Muscle of leg (tissue), 16 donors: ENCODE measurements around the gene BCS1L. TPM values are rescaled to one million over a fixed set of nuclear protein-coding genes. Genes with fewer than 3 reads are reported as not detected.

Source experiments
- DNase-seq: peaks from one replicate; pipeline ENCODE4 v3.0.0; 2013
- H3K27ac ChIP-seq: one replicate; pipeline ENCODE4 v1.5.1; 2013; ENCODE audit warnings: mild to moderate bottlenecking, low read length, control low read depth
- H3K27me3 ChIP-seq: one replicate; pipeline ENCODE4 v1.6.1; 2013; ENCODE audit warnings: low read length; ENCODE audit not compliant: control insufficient read depth, insufficient read depth
- H3K36me3 ChIP-seq: one replicate; pipeline ENCODE4 v1.6.1; 2013; ENCODE audit warnings: low read length; ENCODE audit not compliant: control insufficient read depth, insufficient read depth
- H3K4me1 ChIP-seq: one replicate; pipeline ENCODE4 v1.6.1; 2013; ENCODE audit warnings: low read length; ENCODE audit not compliant: control insufficient read depth, insufficient read depth
- H3K4me3 ChIP-seq: one replicate; pipeline ENCODE4 v1.5.1; 2013; ENCODE audit warnings: low read length, control low read depth
- H3K9me3 ChIP-seq: replicated peaks from 2 replicates; pipeline ENCODE4 v1.6.1; 2013; ENCODE audit warnings: low read depth, low read length; ENCODE audit not compliant: control insufficient read depth
- WGBS: methylation state at CpG from one replicate; pipeline ENCODE4 v1.1.5; 2013; ENCODE audit warnings: missing lambda C conversion rate; ENCODE audit not compliant: insufficient coverage; 5-methylcytosine and 5-hydroxymethylcytosine counted together
- long read RNA-seq, 11 donors: transcript quantifications; one replicate each; lab custom pipeline, GENCODE V29; 2026
- polyA plus RNA-seq, 8 donors: library from polyadenylated mRNA; unstranded; fragments of 120-200 nt; gene quantifications; one replicate each; pipeline versions ENCODE4 v1.2.1 to v1.2.3, GENCODE V29; 2013; ENCODE audit warnings: inconsistent platforms in 1 of 8, low replicate concordance in 1 of 8; ENCODE audit not compliant: insufficient read length in 8 of 8, insufficient read depth in 1 of 8
- total RNA-seq: library from RNA; stranded (reverse); fragments of 120-200 nt; gene quantifications from one replicate; pipeline ENCODE4 v1.2.4, GENCODE V29; 2013

BCS1L gene
- total RNA-seq (33.8 TPM), polyA plus RNA-seq (10 to 100 TPM; 33.6 to 43.4 (median 37.8) TPM)
- long read RNA-seq, donor 1, partial matches to known transcripts = 0 of 2 reads
- long read RNA-seq, donor 1, other reads (novel, unspliced or antisense) = 0 of 2 reads
- long read RNA-seq, donor 2, partial matches to known transcripts = 0 of 2 reads
- long read RNA-seq, donor 2, other reads (novel, unspliced or antisense) = 0 of 2 reads
- long read RNA-seq, donor 3, partial matches to known transcripts = 0 of 4 reads
- long read RNA-seq, donor 3, other reads (novel, unspliced or antisense) = 0 of 4 reads
- long read RNA-seq, donor 4, partial matches to known transcripts = 0 of 2 reads
- long read RNA-seq, donor 4, other reads (novel, unspliced or antisense) = 0 of 2 reads
- long read RNA-seq, donor 5, transcript BCS1L-201 (8 exons, 1,454 nt) = major isoform, 12 of 24 reads
- long read RNA-seq, donor 5, partial matches to known transcripts = 0 of 24 reads
- long read RNA-seq, donor 5, other reads (novel, unspliced or antisense) = 7 of 24 reads
- long read RNA-seq, donor 6, transcript BCS1L-201 (8 exons, 1,454 nt) = major isoform, 5 of 38 reads
- long read RNA-seq, donor 6, partial matches to known transcripts = 18 of 38 reads
- long read RNA-seq, donor 6, other reads (novel, unspliced or antisense) = 10 of 38 reads
- long read RNA-seq, donor 7, partial matches to known transcripts = 0 of 3 reads
- long read RNA-seq, donor 7, other reads (novel, unspliced or antisense) = 0 of 3 reads
- long read RNA-seq, donor 8, transcript BCS1L-201 (8 exons, 1,454 nt) = major isoform, 6 of 13 reads
- long read RNA-seq, donor 8, partial matches to known transcripts = 0 of 13 reads
- long read RNA-seq, donor 8, other reads (novel, unspliced or antisense) = 5 of 13 reads
- long read RNA-seq, donor 9, partial matches to known transcripts = 0 of 4 reads
- long read RNA-seq, donor 9, other reads (novel, unspliced or antisense) = 0 of 4 reads
- long read RNA-seq, donor 10, partial matches to known transcripts = 0 of 3 reads
- long read RNA-seq, donor 10, other reads (novel, unspliced or antisense) = 0 of 3 reads
- long read RNA-seq, donor 11, partial matches to known transcripts = 0 of 5 reads
- long read RNA-seq, donor 11, other reads (novel, unspliced or antisense) = 0 of 5 reads

- H3K4me1 ChIP-seq = peaks cover 15% of the 10 kb centered on the region
- H3K9me3 ChIP-seq = no peaks in the 10 kb centered on the region
- whole genome bisulfite sequencing = 0% methylated on average over 21 of the region's 49 CpGs
- H3K4me3 ChIP-seq = peak within 1 kb of the TSS; percentile 92
- DNase-seq = peak; percentile 96
- H3K27ac ChIP-seq = peak within 1 kb of the TSS; percentile 66
- H3K27me3 ChIP-seq = no peaks in the 10 kb centered on the region
- peaks cover 57% of the 10 kb centered on the region for H3K36me3 ChIP-seq
Measured at GRCh38 chr2:218659258-218659987, at the start of gene BCS1L, which contains the start of gene ZNF142. BCS1L (plus strand) TSS chr2:218659683; CDS start chr2:218660988, 1,305 bp downstream. ZNF142 (minus strand) TSS chr2:218659623; CDS start chr2:218656429, 3,194 bp downstream.

- H3K4me3 ChIP-seq = no peak overlapping the region
- no peaks in the 10 kb centered on the region for H3K9me3 ChIP-seq
- WGBS = 75% methylated on average over 6 of the region's 6 CpGs
- H3K36me3 ChIP-seq = peaks cover 13% of the 10 kb centered on the region
- no peak for DNase-seq
- H3K27ac ChIP-seq = no peak overlapping the region
- H3K27me3 ChIP-seq = no peaks in the 10 kb centered on the region
- H3K4me1 ChIP-seq = peaks cover 3% of the 10 kb centered on the region
Measured at GRCh38 chr2:218615868-218616315, 43.6 kb upstream of the BCS1L start.

GRCh38 chr2:218618102-218618860 is 41.2 kb upstream of the BCS1L start:
- no peak overlapping the region for H3K4me3 ChIP-seq
- H3K9me3 ChIP-seq = no peaks in the 10 kb centered on the region
- no peaks in the 10 kb centered on the region for H3K27me3 ChIP-seq
- H3K4me1 ChIP-seq = peaks cover 11% of the 10 kb centered on the region
- peaks cover 21% of the 10 kb centered on the region for H3K36me3 ChIP-seq
- H3K27ac ChIP-seq = no peak overlapping the region
- DNase-seq = no peak
- 82% methylated on average over 9 of the region's 9 CpGs for WGBS

GRCh38 chr2:218621007-218621406 is 38.5 kb upstream of the BCS1L start:
- H3K4me1 ChIP-seq = peaks cover 11% of the 10 kb centered on the region
- no peak overlapping the region for H3K4me3 ChIP-seq
- no peaks in the 10 kb centered on the region for H3K9me3 ChIP-seq
- H3K27me3 ChIP-seq = no peaks in the 10 kb centered on the region
- no peak overlapping the region for H3K27ac ChIP-seq
- peaks cover 18% of the 10 kb centered on the region for H3K36me3 ChIP-seq
- 67% methylated on average over 4 of the region's 7 CpGs for WGBS
- DNase-seq = no peak

- H3K9me3 ChIP-seq = no peaks in the 10 kb centered on the region
- peak; percentile 38 for DNase-seq
- no peak overlapping the region for H3K27ac ChIP-seq
- H3K4me3 ChIP-seq = no peak overlapping the region
- WGBS = 45% methylated on average over 2 of the region's 7 CpGs
- peaks cover 11% of the 10 kb centered on the region for H3K4me1 ChIP-seq
- peaks cover 19% of the 10 kb centered on the region for H3K36me3 ChIP-seq
- H3K27me3 ChIP-seq = no peaks in the 10 kb centered on the region
Measured at GRCh38 chr2:218622606-218623365, 36.7 kb upstream of the BCS1L start.

GRCh38 chr2:218623366-218623705 is 36.1 kb upstream of the BCS1L start:
- Histone ChIP-seq H3K4me1 (peaks cover 8% of the 10 kb centered on the region), H3K4me3 (no peak overlapping the region), H3K27ac (no peak overlapping the region), H3K27me3 (no peaks in the 10 kb centered on the region), H3K9me3 (no peaks in the 10 kb centered on the region), H3K36me3 (peaks cover 19% of the 10 kb centered on the region)
- no peak for DNase-seq
- no CpG with 5 or more reads among the region's 3 CpGs for WGBS

- no peak for DNase-seq
- WGBS = 83% methylated on average over 2 of the region's 4 CpGs
- peaks cover 25% of the 10 kb centered on the region for H3K36me3 ChIP-seq
Measured at GRCh38 chr2:218626369-218626768, 33.1 kb upstream of the BCS1L start.

GRCh38 chr2:218627939-218628338 is 31.5 kb upstream of the BCS1L start:
- WGBS = 90% methylated on average over 3 of the region's 4 CpGs
- Histone ChIP-seq H3K4me1 (peaks cover 3% of the 10 kb centered on the region), H3K36me3 (peaks cover 26% of the 10 kb centered on the region), H3K27me3 (no peaks in the 10 kb centered on the region), H3K27ac (no peak overlapping the region), H3K4me3 (no peak overlapping the region), H3K9me3 (no peaks in the 10 kb centered on the region)
- no peak for DNase-seq

More at GRCh38 chr2:218626369-218626768, 33.1 kb upstream of the BCS1L start:
- Histone ChIP-seq H3K4me1 (peaks cover 8% of the 10 kb centered on the region), H3K9me3 (no peaks in the 10 kb centered on the region), H3K27me3 (no peaks in the 10 kb centered on the region), H3K27ac (no peak overlapping the region), H3K4me3 (no peak overlapping the region)
